ENCODE measurements around the gene GLIS1.

DNA sequence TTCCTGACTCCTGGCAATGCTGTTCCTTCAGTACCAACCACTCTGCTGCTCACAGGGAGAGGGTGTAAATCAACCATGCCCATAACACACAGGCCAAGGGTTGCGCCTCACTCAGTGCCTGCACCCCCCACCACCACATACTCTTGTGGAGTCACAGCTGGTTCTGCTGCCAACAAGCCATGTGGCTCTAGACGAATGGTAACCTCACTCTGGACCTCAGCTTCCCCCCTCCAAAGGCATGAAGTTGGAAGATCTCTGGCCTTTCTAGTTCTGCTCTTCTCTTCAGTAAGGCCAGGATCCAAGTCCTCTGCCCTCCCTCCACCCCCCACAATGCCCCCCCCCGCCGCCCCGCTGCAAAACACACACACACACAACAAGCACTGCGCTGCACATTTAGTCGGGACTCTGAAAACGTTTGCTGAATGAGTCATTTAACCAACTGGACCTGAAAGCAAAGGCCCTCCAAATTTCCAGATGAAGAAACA lies 1.7 kb upstream of the GLIS1 start:
- TF ChIP-seq FOXK2 (IDR thresholded peaks at IDR 0.05) (no peak), SP1 (IDR thresholded peaks at IDR 0.05) (no peak), SUZ12 (IDR thresholded peaks at IDR 0.05) (no peak), FOXM1 (IDR thresholded peaks at IDR 0.05; ENCODE audit: borderline replicate concordance) (no peak), L3MBTL2 (conservative IDR thresholded peaks at IDR 0.05) (no peak), TARDBP (IDR thresholded peaks at IDR 0.05) (no peak), ELF4 (IDR thresholded peaks at IDR 0.05) (no peak), BHLHE40 (IDR thresholded peaks at IDR 0.05; ENCODE audit: borderline replicate concordance) (no peak), FOXA1 (IDR thresholded peaks at IDR 0.05) (no peak)
